ENCODE measurements around the gene ENTHD1. TPM values are rescaled to one million over a fixed set of nuclear protein-coding genes. Genes with fewer than 3 reads are reported as not detected.
"Not testable (repeated sequence)": the region's sequence is repeated elsewhere in the genome, so short reads cannot be mapped to it uniquely, and the experiment has no call there.

Gene ENTHD1
- total RNA-seq, 1 donor: not detected

DNA sequence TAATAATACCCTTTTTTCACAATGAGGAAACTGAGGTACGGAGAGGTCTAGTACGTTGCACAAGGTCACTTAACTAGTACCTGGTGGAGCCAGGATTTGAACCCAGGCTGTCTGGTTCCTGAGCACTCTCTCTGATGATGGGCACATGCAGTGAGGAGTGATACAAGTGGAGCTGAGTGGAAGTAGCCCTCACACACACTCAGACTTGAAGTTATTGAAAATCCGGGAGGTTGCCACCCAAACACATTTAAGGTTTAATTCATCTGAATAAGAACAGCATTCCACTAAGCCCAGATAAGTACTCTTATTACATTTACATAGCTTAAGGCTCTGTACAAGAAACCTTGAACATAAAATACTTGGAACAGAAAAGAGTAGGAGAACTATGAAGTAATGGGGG is 12.1 kb upstream of the ENTHD1 start:
- Histone ChIP-seq H3K4me3 (ENCODE audit: insufficient read depth, low read length) (no peak overlapping the region), H3K4me2 (ENCODE audit: insufficient read depth, low read length) (no peak overlapping the region), H3K79me2 (ENCODE audit: insufficient read depth, low read length) (no peaks in the 10 kb centered on the region), H3K4me1 (ENCODE audit: insufficient read depth, low read length) (no peaks in the 10 kb centered on the region), H2AFZ (ENCODE audit: low read length) (no peak overlapping the region), H4K20me1 (ENCODE audit: insufficient read depth, low read length) (no peaks in the 10 kb centered on the region), H3K36me3 (ENCODE audit: insufficient read depth, low read length) (no peaks in the 10 kb centered on the region), H3K9me3 (ENCODE audit: low read depth, low read length) (no peaks in the 10 kb centered on the region), H3K27me3 (ENCODE audit: insufficient read depth, low read length) (peaks cover 22% of the 10 kb centered on the region), H3K27ac (ENCODE audit: low read depth, low read length) (no peak overlapping the region)
- DNase-seq (ENCODE audit: insufficient read length, low spot score, missing footprints): no peak
- TF ChIP-seq, protein P1, sequence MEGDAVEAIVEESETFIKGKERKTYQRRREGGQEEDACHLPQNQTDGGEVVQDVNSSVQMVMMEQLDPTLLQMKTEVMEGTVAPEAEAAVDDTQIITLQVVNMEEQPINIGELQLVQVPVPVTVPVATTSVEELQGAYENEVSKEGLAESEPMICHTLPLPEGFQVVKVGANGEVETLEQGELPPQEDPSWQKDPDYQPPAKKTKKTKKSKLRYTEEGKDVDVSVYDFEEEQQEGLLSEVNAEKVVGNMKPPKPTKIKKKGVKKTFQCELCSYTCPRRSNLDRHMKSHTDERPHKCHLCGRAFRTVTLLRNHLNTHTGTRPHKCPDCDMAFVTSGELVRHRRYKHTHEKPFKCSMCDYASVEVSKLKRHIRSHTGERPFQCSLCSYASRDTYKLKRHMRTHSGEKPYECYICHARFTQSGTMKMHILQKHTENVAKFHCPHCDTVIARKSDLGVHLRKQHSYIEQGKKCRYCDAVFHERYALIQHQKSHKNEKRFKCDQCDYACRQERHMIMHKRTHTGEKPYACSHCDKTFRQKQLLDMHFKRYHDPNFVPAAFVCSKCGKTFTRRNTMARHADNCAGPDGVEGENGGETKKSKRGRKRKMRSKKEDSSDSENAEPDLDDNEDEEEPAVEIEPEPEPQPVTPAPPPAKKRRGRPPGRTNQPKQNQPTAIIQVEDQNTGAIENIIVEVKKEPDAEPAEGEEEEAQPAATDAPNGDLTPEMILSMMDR (IDR thresholded peaks at IDR 0.05; ENCODE audit: extremely low read depth, low read depth, low read length): no peak

DNA sequence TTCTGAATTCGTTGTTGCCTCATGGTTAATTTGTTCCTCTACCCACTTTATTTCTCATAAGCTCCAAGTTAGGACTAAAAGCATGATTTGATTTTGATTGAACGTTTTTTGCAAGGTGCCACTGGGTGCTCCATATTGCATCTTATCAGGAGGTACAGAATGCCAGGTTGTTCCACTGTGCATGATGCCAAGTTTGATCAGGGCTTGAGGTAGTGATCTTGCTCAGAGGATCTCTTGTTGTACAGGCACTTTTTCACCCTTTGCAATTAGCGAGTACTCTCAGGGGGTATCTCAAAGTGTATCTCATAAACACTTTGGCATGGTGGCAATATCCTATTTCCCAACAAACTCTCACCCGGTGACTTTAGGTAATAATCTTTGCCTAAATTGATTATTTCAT is 11.3 kb upstream of the ENTHD1 start:
- Histone ChIP-seq H3K4me2 (ENCODE audit: insufficient read depth, low read length) (no peak overlapping the region), H3K27me3 (ENCODE audit: insufficient read depth, low read length) (peaks cover 25% of the 10 kb centered on the region), H2AFZ (ENCODE audit: low read length) (no peak overlapping the region), H3K4me3 (ENCODE audit: insufficient read depth, low read length) (no peak overlapping the region), H3K4me1 (ENCODE audit: insufficient read depth, low read length) (no peaks in the 10 kb centered on the region), H3K9me3 (ENCODE audit: low read depth, low read length) (no peaks in the 10 kb centered on the region), H3K27ac (ENCODE audit: low read depth, low read length) (no peak overlapping the region), H3K79me2 (ENCODE audit: insufficient read depth, low read length) (no peaks in the 10 kb centered on the region), H3K36me3 (ENCODE audit: insufficient read depth, low read length) (no peaks in the 10 kb centered on the region), H4K20me1 (ENCODE audit: insufficient read depth, low read length) (no peaks in the 10 kb centered on the region)
- peak; percentile 25 for DNase-seq (ENCODE audit: insufficient read length, low spot score, missing footprints)
- TF ChIP-seq, protein P1 (IDR thresholded peaks at IDR 0.05; ENCODE audit: extremely low read depth, low read depth, low read length): no peak

DNA sequence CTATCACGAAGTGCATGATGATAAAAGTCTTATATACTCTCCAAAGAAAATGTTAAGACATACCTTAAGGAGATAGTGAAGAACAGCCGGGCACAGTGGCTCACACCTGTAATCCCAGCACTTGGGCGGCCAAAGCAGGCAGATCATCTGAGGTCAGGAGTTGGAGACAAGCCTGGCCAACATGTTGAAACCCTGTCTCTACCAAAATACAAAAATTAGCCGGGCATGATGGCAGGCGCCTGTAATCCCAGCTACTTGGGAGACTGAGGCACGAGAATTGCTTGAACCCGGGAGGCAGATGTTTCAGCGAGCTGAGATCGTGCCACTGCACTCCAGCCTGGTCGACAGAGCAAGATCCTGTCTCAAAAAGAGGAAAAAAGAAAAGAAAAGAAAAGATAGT is 10.5 kb upstream of the ENTHD1 start:
- not testable (repeated sequence) for H4K20me1 ChIP-seq (ENCODE audit: insufficient read depth, low read length); H3K36me3 ChIP-seq (ENCODE audit: insufficient read depth, low read length); H3K4me3 ChIP-seq (ENCODE audit: insufficient read depth, low read length); H3K79me2 ChIP-seq (ENCODE audit: insufficient read depth, low read length); H2AFZ ChIP-seq (ENCODE audit: low read length); H3K4me1 ChIP-seq (ENCODE audit: insufficient read depth, low read length); H3K4me2 ChIP-seq (ENCODE audit: insufficient read depth, low read length); H3K27ac ChIP-seq (ENCODE audit: low read depth, low read length); H3K9me3 ChIP-seq (ENCODE audit: low read depth, low read length); DNase-seq (ENCODE audit: insufficient read length, low spot score, missing footprints)
- peaks cover 25% of the 10 kb centered on the region for H3K27me3 ChIP-seq (ENCODE audit: insufficient read depth, low read length)

DNA sequence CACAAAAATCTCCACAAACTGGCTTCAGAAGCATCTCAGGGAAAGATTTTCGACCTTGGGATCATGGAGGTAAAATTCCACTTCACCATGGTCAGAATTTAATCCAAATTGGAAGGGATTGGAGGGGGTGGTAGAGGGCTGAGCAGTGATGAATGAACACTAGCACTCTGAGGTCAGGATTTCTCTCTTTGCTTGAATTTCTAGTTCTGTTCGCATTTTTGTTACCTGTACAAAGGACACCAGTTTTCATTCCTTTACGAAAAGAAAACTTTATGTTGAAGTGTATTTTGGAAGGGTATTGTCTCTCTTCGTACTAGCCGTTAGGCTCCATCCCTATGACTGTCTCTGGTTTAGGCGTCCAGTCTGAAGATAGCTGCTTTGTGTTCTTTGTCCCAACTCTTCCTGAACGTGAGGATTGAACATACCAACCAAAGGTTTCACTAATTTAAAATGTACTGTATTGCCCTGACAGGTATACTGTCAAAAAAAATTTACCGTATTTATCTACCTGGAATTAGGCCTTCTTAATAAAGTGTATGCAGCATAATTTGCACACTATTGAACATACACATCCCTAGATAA is 8.1 kb upstream of the ENTHD1 start:
- Histone ChIP-seq H3K4me1 (ENCODE audit: insufficient read depth, low read length) (no peaks in the 10 kb centered on the region), H3K9me3 (ENCODE audit: low read depth, low read length) (no peaks in the 10 kb centered on the region), H3K27ac (ENCODE audit: low read depth, low read length) (no peak overlapping the region), H2AFZ (ENCODE audit: low read length) (no peak overlapping the region), H3K4me2 (ENCODE audit: insufficient read depth, low read length) (no peak overlapping the region), H3K36me3 (ENCODE audit: insufficient read depth, low read length) (no peaks in the 10 kb centered on the region), H3K4me3 (ENCODE audit: insufficient read depth, low read length) (no peak overlapping the region), H3K79me2 (ENCODE audit: insufficient read depth, low read length) (no peaks in the 10 kb centered on the region), H3K27me3 (ENCODE audit: insufficient read depth, low read length) (peaks cover 24% of the 10 kb centered on the region), H4K20me1 (ENCODE audit: insufficient read depth, low read length) (no peaks in the 10 kb centered on the region)
- no peak for DNase-seq (ENCODE audit: insufficient read length, low spot score, missing footprints)
- TF ChIP-seq, protein P1 (IDR thresholded peaks at IDR 0.05; ENCODE audit: extremely low read depth, low read depth, low read length): no peak
